HG02938 (cell line): ENCODE results near the gene QPRT.
"Not testable (repeated sequence)": the region's sequence is repeated elsewhere in the genome, so short reads cannot be mapped to it uniquely, and the experiment has no call there.

Source experiments
- ATAC-seq: cut with Tn5 transposase; IDR thresholded peaks from one replicate; pipeline ENCODE4 v1.9.1; 2021; ENCODE audit warnings: mild to moderate bottlenecking, moderate library complexity; ENCODE audit not compliant: unreplicated experiment

QPRT gene

GRCh38 chr16:29678691-29679267, at the start of gene QPRT:
Gene QPRT (plus strand): TSS chr16:29679180. CDS start chr16:29679198, 18 bp downstream.
- ATAC-seq: no peak

- ATAC-seq: not testable (repeated sequence)
Measured at GRCh38 chr16:29629318-29629717, 49.7 kb upstream of the QPRT start.

GRCh38 chr16:29631658-29632057, 47.3 kb upstream of the QPRT start:
- ATAC-seq: not testable (repeated sequence)

- not testable (repeated sequence) for ATAC-seq
Measured at GRCh38 chr16:29635902-29636301, 43.1 kb upstream of the QPRT start.

GRCh38 chr16:29636368-29636767, 42.6 kb upstream of the QPRT start:
- ATAC-seq: not testable (repeated sequence)

DNA sequence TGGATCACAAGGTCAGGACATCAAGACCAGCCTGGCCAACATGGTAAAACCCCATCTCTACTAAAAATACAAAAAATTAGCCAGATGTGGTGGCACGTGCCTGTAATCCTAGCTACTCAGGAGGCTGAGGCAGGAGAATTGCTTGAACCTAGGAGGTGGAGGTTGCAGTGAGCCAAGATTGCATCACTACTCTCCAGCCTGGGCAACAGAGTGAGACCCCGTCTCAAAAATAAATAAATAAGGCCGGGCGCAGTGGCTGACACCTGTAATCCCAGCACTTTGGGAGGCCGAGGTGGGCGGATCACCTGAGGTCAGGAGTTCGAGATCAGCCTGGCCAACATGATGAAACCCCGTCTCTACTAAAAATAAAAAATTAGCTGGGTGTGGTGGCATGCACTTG, 40.2 kb upstream of the QPRT start:
- not testable (repeated sequence) for ATAC-seq

DNA sequence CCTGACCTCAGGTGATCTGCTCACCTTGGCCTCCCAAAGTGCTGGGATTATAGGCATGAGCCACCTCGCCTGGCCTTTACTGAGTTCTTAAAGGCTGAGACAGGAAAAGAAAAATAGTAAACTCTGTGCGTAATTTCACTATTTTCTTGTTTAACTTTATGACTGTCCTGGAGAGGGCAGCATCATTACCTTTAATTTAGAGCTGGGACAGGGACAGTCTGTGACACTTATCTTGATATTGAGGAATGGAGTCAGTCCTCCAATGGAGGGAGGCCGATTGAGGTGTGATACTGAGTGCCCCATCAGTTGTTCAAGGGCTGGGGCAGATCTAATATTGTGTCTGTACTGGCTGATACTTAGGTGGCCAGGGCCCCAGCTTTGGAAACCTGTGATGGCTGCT, 37.4 kb upstream of the QPRT start:
- ATAC-seq: no peak

DNA sequence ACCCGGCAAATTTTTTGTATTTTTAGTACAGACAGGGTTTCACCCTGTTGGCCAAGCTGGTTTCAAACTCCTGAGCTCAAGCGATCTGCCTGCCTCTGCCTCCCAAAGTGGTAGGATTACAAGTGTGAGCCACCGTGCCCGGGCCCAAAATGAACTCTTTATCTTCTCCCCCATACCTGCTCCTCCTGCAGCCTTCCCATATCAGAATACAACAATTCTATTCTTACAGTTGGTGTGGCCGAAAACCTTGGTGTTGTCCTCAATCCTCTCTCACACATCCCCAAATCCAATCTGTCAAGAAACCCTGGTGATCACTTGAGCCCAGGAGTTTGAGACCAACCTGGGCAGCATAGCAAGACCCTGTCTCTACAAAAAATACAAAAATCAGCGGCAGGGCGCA, 35.4 kb upstream of the QPRT start:
- no peak for ATAC-seq

DNA sequence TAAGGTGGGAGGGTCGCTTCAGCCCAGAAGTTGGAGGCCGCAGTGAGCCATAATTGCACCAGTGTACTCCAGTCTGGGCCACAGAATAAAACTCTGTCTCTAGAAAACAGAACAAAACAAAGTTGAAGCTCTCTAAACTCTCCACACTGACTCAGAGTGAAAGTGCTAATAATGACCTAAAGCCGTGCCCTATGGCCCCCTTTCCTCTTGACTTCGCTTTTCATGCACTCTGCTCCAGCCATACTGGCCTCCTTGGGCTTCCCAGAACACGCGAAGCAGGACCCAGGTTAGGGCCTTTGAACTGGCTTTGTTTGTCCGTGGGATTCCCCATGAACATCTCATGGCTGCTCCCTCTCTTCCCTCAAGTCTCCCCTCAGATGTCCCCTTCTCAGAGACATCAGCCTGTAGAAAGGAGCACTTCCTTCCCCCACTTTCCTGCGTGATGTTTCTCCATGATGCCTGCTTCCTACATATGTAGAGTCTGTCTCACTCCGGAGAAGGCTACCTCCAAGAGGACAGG, 34.6 kb upstream of the QPRT start:
- peak; percentile 72 for ATAC-seq

DNA sequence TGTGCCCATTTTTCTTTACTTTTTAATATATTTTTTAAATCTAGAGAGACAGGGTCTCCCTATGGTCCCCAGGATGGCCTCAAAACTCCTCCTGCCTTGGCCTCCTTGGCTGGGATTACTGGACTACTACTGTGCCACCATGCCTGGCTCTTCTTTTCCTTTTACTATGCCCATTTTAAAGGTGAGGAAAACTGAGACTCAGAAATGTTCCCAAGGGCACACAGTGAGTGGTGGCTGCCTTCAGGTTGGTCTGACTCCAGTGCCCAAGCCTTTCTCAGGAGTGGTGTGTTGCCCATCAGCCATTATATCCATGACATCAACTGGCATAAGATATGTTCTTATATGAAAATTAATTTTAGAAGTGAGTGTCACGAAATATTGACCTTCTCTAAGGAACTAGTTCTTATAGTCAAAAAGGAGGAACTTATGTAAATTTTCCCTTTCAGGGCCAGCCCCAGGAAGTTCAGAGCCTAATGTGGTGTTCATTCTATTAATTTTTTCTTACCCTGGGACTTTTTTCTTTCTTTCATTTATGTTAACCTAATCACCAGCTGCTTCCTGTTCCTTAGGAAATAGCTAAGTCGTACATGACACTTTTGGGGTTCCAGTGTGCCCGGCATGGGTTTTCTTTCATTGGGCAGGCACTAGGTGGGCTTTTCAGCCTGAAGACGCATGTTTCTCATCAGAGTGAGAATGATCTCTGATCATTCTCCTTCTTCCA, 33.8 kb upstream of the QPRT start:
- ATAC-seq: peak; percentile 42

- no peak for ATAC-seq
Measured at GRCh38 chr16:29645694-29646187, 33.2 kb upstream of the QPRT start.

DNA sequence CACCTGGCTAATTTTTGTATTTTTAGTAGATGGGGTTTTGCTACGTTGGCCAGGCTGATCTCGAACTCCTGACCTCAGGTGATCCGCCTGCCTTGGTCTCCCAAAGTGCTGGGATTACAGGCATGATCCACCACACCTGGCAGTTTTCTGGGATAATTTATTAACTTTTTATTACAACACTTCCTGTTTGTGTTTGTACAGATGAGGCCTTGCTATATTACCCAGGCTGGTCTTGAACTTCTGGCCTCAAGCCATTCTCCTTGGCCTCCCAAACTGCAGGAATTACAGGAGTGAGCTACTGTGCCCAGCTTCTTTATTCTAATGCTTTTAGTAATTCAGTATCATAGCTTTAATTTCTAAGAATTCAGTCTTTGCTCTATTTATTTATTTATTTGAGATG, 32.0 kb upstream of the QPRT start:
- ATAC-seq: no peak

DNA sequence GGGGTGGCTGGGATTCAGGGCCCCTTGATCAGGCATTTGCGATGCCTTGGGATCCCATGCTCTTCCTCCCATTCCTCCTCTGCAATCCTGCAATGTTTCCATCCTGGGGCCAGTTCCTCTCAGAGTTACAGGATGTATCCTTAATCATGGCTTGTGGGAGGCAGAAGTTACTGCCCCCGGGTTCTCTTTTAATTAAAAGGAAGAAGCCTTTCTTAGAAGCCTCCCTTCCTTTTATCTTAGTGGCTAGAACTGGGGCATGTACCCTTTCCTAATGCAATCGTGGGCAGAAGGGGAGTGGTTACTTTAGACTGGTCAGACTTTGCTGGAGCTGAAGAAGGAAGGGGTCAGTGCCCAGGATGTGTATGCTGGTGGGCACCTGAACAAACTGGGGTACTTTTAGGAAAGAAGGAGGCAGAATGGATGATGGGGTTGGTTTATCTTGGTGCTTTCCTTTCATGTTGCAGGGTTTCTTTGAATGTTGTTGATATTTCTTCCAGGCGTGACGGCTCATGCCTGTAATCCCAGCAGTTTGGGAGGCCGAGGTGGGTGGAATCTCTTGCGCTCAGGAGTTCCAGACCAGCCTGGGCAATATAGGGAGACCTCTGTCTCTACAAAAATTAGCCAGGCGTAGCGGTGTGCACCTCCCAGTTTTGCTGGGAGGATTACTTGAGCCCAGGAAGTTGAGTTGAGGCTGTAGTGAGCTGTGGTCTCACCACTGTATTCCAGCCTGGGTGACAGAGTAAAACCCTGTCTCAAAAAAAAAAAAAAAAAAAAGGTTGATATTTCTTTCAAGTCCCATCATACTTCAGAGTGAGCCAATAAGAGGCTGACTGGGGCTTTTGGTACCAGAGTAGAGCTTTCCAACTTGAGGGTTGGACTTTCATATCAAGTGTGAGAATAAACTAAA, 29.1 kb upstream of the QPRT start:
- no peak for ATAC-seq

- ATAC-seq: no peak
Measured at GRCh38 chr16:29650771-29651170, 28.2 kb upstream of the QPRT start.

- no peak for ATAC-seq
Measured at GRCh38 chr16:29651774-29652349, 27.1 kb upstream of the QPRT start.

GRCh38 chr16:29653471-29653870, 25.5 kb upstream of the QPRT start:
- ATAC-seq: no peak

DNA sequence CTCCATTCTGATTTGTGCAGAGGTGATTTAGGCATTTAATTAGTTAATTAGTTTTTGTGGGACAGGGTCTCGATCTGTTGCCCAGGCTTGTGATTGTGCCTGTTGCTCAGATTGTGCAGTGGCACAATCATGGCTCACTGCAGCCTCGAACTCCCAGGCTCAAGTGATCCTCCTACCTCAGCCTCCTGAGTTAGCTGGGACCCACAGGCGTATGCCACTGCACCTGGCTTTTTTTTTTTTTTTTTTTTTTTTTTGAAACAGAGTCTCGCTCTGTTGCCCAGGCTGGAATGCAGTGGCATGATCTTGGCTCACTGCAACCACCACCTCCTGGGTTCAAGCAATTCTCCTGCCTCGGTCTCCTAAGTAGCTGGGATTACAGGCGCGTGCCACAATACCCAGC, 25.1 kb upstream of the QPRT start:
- ATAC-seq: not testable (repeated sequence)

DNA sequence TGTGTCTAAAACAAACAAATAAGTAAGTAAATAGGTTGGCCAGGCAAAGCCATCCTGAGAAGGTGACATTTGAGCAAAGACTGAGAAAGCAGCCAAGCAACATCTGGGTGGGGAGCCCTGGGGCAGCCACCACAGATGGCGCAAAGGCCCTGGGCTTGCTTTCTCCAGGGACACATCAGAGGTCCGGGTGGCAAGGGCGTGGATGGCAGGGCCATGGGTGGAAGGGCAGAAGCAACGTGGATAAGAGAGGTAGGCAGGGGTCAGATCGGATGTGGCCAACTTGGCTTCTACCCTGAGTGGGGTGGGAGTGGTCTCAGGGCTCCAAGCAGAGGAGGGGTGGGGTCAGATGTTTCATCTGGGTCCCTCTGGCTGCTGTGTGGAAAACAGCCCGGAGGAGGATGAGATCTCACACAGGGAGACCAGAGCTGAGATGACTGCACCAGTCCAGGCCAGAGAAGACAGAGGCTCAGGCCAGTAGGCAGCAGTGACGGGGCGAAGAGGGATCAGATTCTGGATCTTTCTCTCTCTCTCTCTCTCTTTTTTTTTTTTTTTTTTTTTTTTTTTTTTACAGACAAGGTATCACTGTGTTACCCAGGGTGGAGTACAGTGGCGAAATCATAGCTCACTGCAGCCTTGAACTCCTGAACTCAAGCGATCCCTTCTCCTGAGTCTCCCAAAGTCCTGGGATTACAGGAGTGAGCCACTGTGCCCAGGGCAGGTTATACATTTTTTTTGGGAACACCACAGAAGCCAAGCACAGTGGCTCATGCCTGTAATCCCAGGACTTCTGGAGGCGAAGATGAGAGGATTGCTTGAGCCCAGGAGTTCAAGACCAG, 22.1 kb upstream of the QPRT start:
- no peak for ATAC-seq

GRCh38 chr16:29658705-29659104, 20.3 kb upstream of the QPRT start:
- no peak for ATAC-seq
